ENCODE measurements around the gene ADAMTS17. TPM values are rescaled to one million over a fixed set of nuclear protein-coding genes. Genes with fewer than 3 reads are reported as not detected.

Gene ADAMTS17
- total RNA-seq, 1 experiment from 2014 or later, result 1.6 TPM

GRCh38 chr15:100266166-100266565 lies 75.6 kb downstream of the ADAMTS17 start:
- H3K4me3 ChIP-seq (ENCODE audit: low read depth in 2 of 2, low read length in 2 of 2), result no peak overlapping the region
- no TSS peak for BruUV-seq (replicated peaks)
- no peak for TF ChIP-seq REST (IDR thresholded peaks at IDR 0.05; ENCODE audit: insufficient read depth in 1 of 2, low read depth in 2 of 2, low read length in 1 of 2)
- TF ChIP-seq POLR2AphosphoS5 (IDR thresholded peaks at IDR 0.05; ENCODE audit: low read depth, low read length), result no peak
- ATAC-seq (no peak), DNase-seq (ENCODE audit: low read depth, low spot score) (no peak)
- CTCF ChIA-PET, result no interaction called here
- intact Hi-C loops (cut with micrococcal nuclease; ENCODE audit: unreplicated experiment) (no loop called here), in situ Hi-C loops (cut with HindIII; ENCODE audit: low pct_unique_long_range_greater_than_20kb, low sequenced_read_pairs) (no loop called here)
- no peaks in the 10 kb centered on the region for H3K36me3 ChIP-seq (ENCODE audit: control insufficient read depth, insufficient read depth, low read length)
- no peaks in the 10 kb centered on the region for H3K4me1 ChIP-seq (ENCODE audit: control insufficient read depth, insufficient read depth, low read length)
- no peaks in the 10 kb centered on the region; the same call in 1 of the 2 replicates for H3K27me3 ChIP-seq (ENCODE audit: control insufficient read depth, insufficient read depth, low read length)
- no peaks in the 10 kb centered on the region for H3K9me3 ChIP-seq (ENCODE audit: control insufficient read depth, insufficient read depth, low read depth, low read length)
- no peak overlapping the region for H3K27ac ChIP-seq (ENCODE audit: low read length)
- POLR2A ChIA-PET, result no interaction called here

- no TSS peak for BruUV-seq (replicated peaks)
- Histone ChIP-seq H3K36me3 (ENCODE audit: control insufficient read depth, insufficient read depth, low read length) (no peaks in the 10 kb centered on the region), H3K4me1 (ENCODE audit: control insufficient read depth, insufficient read depth, low read length) (no peaks in the 10 kb centered on the region), H3K9me3 (ENCODE audit: control insufficient read depth, insufficient read depth, low read depth, low read length) (no peaks in the 10 kb centered on the region), H3K27me3 (ENCODE audit: control insufficient read depth, insufficient read depth, low read length) (no peaks in the 10 kb centered on the region; the same call in 1 of the 2 replicates), H3K4me3 (ENCODE audit: low read depth in 2 of 2, low read length in 2 of 2) (no peak overlapping the region), H3K27ac (ENCODE audit: low read length) (no peak overlapping the region)
- CTCF ChIA-PET, result no interaction called here
- ATAC-seq (no peak), DNase-seq (ENCODE audit: low read depth, low spot score) (no peak)
- POLR2A ChIA-PET, result no interaction called here
- intact Hi-C loops (cut with micrococcal nuclease; ENCODE audit: unreplicated experiment), result no loop called here
- no peak for TF ChIP-seq POLR2AphosphoS5 (IDR thresholded peaks at IDR 0.05; ENCODE audit: low read depth, low read length)
- in situ Hi-C loops (cut with HindIII; ENCODE audit: low pct_unique_long_range_greater_than_20kb, low sequenced_read_pairs), result no loop called here
Measured at GRCh38 chr15:100265641-100266035, 76.1 kb downstream of the ADAMTS17 start.

- POLR2A ChIA-PET, result no interaction called here
- TF ChIP-seq TCF7L2 (IDR thresholded peaks at IDR 0.05; ENCODE audit: low read depth, low read length) (no peak), POLR2AphosphoS5 (IDR thresholded peaks at IDR 0.05; ENCODE audit: low read depth, low read length) (no peak), CTCF (IDR thresholded peaks at IDR 0.05) (no peak), REST (IDR thresholded peaks at IDR 0.05; ENCODE audit: insufficient read depth in 1 of 2, low read depth in 2 of 2, low read length in 1 of 2) (no peak), SIN3A (IDR thresholded peaks at IDR 0.05; ENCODE audit: borderline replicate concordance, insufficient read depth, low read depth, low read length) (no peak)
- CTCF ChIA-PET, result no interaction called here
- no peaks in the 10 kb centered on the region for H3K4me1 ChIP-seq (ENCODE audit: control insufficient read depth, insufficient read depth, low read length)
- no peak for DNase-seq (ENCODE audit: low read depth, low spot score)
- no peak for ATAC-seq
- no peak overlapping the region for H3K4me3 ChIP-seq (ENCODE audit: low read depth in 2 of 2, low read length in 2 of 2)
- no peaks in the 10 kb centered on the region for H3K9me3 ChIP-seq (ENCODE audit: control insufficient read depth, insufficient read depth, low read depth, low read length)
- H3K27me3 ChIP-seq (ENCODE audit: control insufficient read depth, insufficient read depth, low read length), result no peaks in the 10 kb centered on the region; the same call in 1 of the 2 replicates
- intact Hi-C loops (cut with micrococcal nuclease; ENCODE audit: unreplicated experiment) (no loop called here), in situ Hi-C loops (cut with HindIII; ENCODE audit: low pct_unique_long_range_greater_than_20kb, low sequenced_read_pairs) (no loop called here)
- H3K36me3 ChIP-seq (ENCODE audit: control insufficient read depth, insufficient read depth, low read length), result no peaks in the 10 kb centered on the region
- no peak overlapping the region for H3K27ac ChIP-seq (ENCODE audit: low read length)
- no TSS peak for BruUV-seq (replicated peaks)
Measured at GRCh38 chr15:100264994-100265640, 76.7 kb downstream of the ADAMTS17 start.
